ENCODE measurements around the gene IFIT1B.
"Not testable (repeated sequence)": the region's sequence is repeated elsewhere in the genome, so short reads cannot be mapped to it uniquely, and the experiment has no call there.

The IFIT1B gene

GRCh38 chr10:89350631-89351315 is 27.1 kb upstream of the IFIT1B start:
- not testable (repeated sequence) for DNase-seq

GRCh38 chr10:89351412-89351779 is 26.5 kb upstream of the IFIT1B start:
- no peak for DNase-seq

- no peak for DNase-seq
These were observed 25.9 kb upstream of the IFIT1B start for GRCh38 chr10:89351780-89352597.

GRCh38 chr10:89352802-89353201 is 25.1 kb upstream of the IFIT1B start:
- no peak for DNase-seq

GRCh38 chr10:89355394-89355931 is 22.4 kb upstream of the IFIT1B start:
- no peak for DNase-seq

GRCh38 chr10:89357096-89357495 is 20.8 kb upstream of the IFIT1B start:
- no peak for DNase-seq

GRCh38 chr10:89357975-89358374 is 19.9 kb upstream of the IFIT1B start:
- no peak for DNase-seq

- no peak for DNase-seq
These were observed 17.7 kb upstream of the IFIT1B start for GRCh38 chr10:89360157-89360556.

- DNase-seq: no peak
These were observed 14.9 kb upstream of the IFIT1B start for GRCh38 chr10:89362929-89363328.

GRCh38 chr10:89363729-89364442 is 14.0 kb upstream of the IFIT1B start:
- no peak for DNase-seq

GRCh38 chr10:89364531-89364930 is 13.3 kb upstream of the IFIT1B start:
- DNase-seq: no peak

- no peak for DNase-seq
These were observed 10.3 kb upstream of the IFIT1B start for GRCh38 chr10:89367529-89367928.

GRCh38 chr10:89368129-89368528 is 9.7 kb upstream of the IFIT1B start:
- no peak for DNase-seq

GRCh38 chr10:89369156-89370105 is 8.4 kb upstream of the IFIT1B start:
- DNase-seq: no peak

- no peak for DNase-seq
These were observed 6.8 kb upstream of the IFIT1B start for GRCh38 chr10:89371079-89371478.

GRCh38 chr10:89371987-89372386 is 5.9 kb upstream of the IFIT1B start:
- no peak for DNase-seq

- DNase-seq: no peak
These were observed 3.7 kb upstream of the IFIT1B start for GRCh38 chr10:89373916-89374711.

- DNase-seq: no peak
These were observed 3.1 kb upstream of the IFIT1B start for GRCh38 chr10:89374713-89375141.

GRCh38 chr10:89379103-89379502 is 1.2 kb downstream of the IFIT1B start:
- no peak for DNase-seq

- no peak for DNase-seq
These were observed 4.9 kb downstream of the IFIT1B start for GRCh38 chr10:89382757-89383156.

Measured in stimulated activated CD4-positive, alpha-beta T cell treated with anti-CD3 and anti-CD28 coated beads, Interleukin-1b, Interleukin-23, amount 100 ng/mL, for 48 hours (primary cell).